ENCODE results near the gene ZC3H13. TPM values are rescaled to one million over a fixed set of nuclear protein-coding genes. Genes with fewer than 3 reads are reported as not detected.

Gene ZC3H13
- total RNA-seq, 1 donor from 2014 or later, result 44.9 TPM

DNA sequence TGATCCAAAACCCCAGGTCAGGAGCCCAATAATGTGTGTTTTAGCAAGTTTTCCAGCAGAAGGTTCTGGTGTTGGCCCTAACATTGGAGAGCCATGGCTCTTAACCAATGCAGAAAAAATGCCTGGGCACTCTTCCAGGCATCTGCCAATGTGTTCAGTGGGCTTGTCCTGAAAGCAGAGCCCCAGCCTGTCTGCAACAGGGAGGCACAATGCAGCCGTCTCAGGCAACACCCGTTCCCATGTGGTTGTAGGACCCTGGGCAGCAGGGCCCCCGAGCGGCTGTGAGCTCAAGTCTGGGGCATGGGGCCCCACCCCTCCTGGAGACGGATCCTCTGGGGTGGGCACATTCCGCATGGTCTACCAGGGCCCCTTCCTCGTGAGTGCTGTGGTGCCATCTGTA, 142.9 kb downstream of the ZC3H13 start:
- DNase-seq (ENCODE audit: low spot score), result no peak
- Mint-ChIP-seq H3K4me1 (ENCODE audit: unreplicated experiment) (no peaks in the 10 kb centered on the region), H3K36me3 (ENCODE audit: low read depth, unreplicated experiment) (no peaks in the 10 kb centered on the region), H3K27me3 (ENCODE audit: unreplicated experiment) (peaks cover 3% of the 10 kb centered on the region), H3K4me3 (ENCODE audit: unreplicated experiment) (no peak overlapping the region), H3K9me3 (ENCODE audit: unreplicated experiment) (no peaks in the 10 kb centered on the region), H3K27ac (ENCODE audit: unreplicated experiment) (no peak overlapping the region)
- TF ChIP-seq, protein P1, sequence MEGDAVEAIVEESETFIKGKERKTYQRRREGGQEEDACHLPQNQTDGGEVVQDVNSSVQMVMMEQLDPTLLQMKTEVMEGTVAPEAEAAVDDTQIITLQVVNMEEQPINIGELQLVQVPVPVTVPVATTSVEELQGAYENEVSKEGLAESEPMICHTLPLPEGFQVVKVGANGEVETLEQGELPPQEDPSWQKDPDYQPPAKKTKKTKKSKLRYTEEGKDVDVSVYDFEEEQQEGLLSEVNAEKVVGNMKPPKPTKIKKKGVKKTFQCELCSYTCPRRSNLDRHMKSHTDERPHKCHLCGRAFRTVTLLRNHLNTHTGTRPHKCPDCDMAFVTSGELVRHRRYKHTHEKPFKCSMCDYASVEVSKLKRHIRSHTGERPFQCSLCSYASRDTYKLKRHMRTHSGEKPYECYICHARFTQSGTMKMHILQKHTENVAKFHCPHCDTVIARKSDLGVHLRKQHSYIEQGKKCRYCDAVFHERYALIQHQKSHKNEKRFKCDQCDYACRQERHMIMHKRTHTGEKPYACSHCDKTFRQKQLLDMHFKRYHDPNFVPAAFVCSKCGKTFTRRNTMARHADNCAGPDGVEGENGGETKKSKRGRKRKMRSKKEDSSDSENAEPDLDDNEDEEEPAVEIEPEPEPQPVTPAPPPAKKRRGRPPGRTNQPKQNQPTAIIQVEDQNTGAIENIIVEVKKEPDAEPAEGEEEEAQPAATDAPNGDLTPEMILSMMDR (IDR thresholded peaks at IDR 0.05; ENCODE audit: unreplicated experiment), result no peak

DNA sequence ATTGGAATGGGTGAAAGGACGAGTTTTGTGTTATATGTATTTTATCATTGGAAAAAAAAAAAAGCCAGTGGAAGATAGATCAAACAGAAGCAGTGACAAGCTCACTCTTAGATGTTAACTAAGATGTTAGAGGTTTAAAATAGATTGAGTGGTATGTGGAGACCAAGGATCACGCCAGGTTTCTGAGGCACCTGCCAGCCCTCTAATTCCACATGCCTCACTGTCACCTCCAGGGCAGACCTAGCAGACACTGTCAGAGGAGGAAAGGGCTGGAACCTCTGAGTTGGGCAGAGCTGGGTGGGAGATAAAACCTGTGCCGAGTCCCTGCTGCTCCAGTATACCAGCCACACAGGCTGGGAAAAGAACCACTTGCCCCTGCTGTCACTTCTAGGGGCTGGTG, 143.5 kb downstream of the ZC3H13 start:
- H3K4me3 Mint-ChIP-seq (ENCODE audit: unreplicated experiment), result no peak overlapping the region
- no peaks in the 10 kb centered on the region for H3K9me3 Mint-ChIP-seq (ENCODE audit: unreplicated experiment)
- TF ChIP-seq, protein P1 (IDR thresholded peaks at IDR 0.05; ENCODE audit: unreplicated experiment), result no peak
- H3K4me1 Mint-ChIP-seq (ENCODE audit: unreplicated experiment), result no peaks in the 10 kb centered on the region
- DNase-seq (ENCODE audit: low spot score), result no peak
- peaks cover 3% of the 10 kb centered on the region for H3K27me3 Mint-ChIP-seq (ENCODE audit: unreplicated experiment)
- H3K27ac Mint-ChIP-seq (ENCODE audit: unreplicated experiment), result no peak overlapping the region
- H3K36me3 Mint-ChIP-seq (ENCODE audit: low read depth, unreplicated experiment), result no peaks in the 10 kb centered on the region

DNA sequence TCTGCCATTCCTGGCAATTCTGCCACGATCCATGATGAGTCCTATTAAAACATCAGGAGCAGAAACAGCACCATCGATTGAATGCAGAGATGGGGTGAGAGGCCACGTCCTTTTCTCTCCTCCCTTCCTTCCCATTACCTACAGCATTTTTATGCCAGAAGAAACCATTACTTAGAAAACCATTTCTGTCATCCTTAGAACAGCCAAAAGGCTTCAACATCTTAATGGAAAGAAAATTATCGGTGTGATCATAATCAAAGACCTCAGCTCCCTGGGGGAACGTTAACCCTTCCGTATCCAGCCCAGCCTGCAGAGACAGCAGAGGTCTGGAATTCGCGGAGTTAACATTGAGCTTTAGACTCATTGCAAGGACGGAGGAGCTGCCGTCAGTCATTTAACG, 145.0 kb downstream of the ZC3H13 start:
- H3K4me1 Mint-ChIP-seq (ENCODE audit: unreplicated experiment), result no peaks in the 10 kb centered on the region
- DNase-seq (ENCODE audit: low spot score), result no peak
- H3K27ac Mint-ChIP-seq (ENCODE audit: unreplicated experiment), result no peak overlapping the region
- no peaks in the 10 kb centered on the region for H3K9me3 Mint-ChIP-seq (ENCODE audit: unreplicated experiment)
- peaks cover 3% of the 10 kb centered on the region for H3K27me3 Mint-ChIP-seq (ENCODE audit: unreplicated experiment)
- TF ChIP-seq, protein P1 (IDR thresholded peaks at IDR 0.05; ENCODE audit: unreplicated experiment), result no peak
- H3K36me3 Mint-ChIP-seq (ENCODE audit: low read depth, unreplicated experiment), result no peaks in the 10 kb centered on the region
- H3K4me3 Mint-ChIP-seq (ENCODE audit: unreplicated experiment), result no peak overlapping the region

Other genes with a start within 250 kb of the ZC3H13 start
- gene SIAH3, start 201.0 kb downstream of the ZC3H13 start, total RNA-seq (ENCODE audit: unreplicated experiment), result 0.08 TPM
- not detected for gene CPB2, start 52.3 kb upstream of the ZC3H13 start, total RNA-seq (ENCODE audit: unreplicated experiment)
- gene LCP1, start 129.4 kb upstream of the ZC3H13 start, total RNA-seq (ENCODE audit: unreplicated experiment), result 11.9 TPM
- gene LRRC63, start 159.2 kb upstream of the ZC3H13 start, total RNA-seq (ENCODE audit: unreplicated experiment), result not detected